Mammary epithelial cell (primary cell): ENCODE data around the gene THRB.

Experiments
- CTCF ChIP-seq, 2 donors: IDR thresholded peaks in 1 of 2; conservative IDR thresholded peaks in 1 of 2; 2 replicates each; pipeline ENCODE4 v1.5.1; 2011 to 2012; ENCODE audit warnings: inconsistent platforms in 2 of 2, low read length in 2 of 2, mild to moderate bottlenecking in 2 of 2, control low read depth in 1 of 2, low read depth in 1 of 2; ENCODE audit not compliant: insufficient read depth in 1 of 2; ENCODE audit errors: extremely low read depth in 1 of 2
- EZH2 ChIP-seq: IDR thresholded peaks from 2 replicates; pipeline ENCODE4 v1.6.1; 2012; ENCODE audit warnings: low read length, inconsistent platforms, borderline replicate concordance

DNA sequence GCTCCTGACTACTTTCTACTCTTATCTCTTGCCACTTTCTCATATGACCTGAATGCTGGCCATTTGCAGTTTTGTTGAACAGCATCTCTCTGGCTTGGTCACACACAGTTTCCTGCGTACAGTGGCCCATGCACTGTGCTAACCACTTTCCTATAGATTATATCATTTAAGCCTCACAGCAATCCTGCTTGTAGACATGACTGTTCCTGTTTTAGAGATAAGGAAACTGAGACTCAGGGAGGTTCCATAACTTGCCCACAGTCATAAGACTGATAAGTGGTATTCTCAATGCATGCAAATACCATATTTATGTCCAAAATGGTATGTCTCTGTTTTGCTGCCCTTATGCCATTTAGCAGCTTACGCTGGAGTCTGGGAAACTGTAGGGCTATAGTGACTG, 320.0 kb downstream of the THRB start:
- TF ChIP-seq EZH2 (no peak), CTCF (conservative IDR thresholded peaks at IDR 0.05 in 1 of 2, IDR thresholded peaks at IDR 0.05 in 1 of 2; ENCODE audit: extremely low read depth in 1 of 2, insufficient read depth in 1 of 2, low read depth in 1 of 2, low read length in 2 of 2) (no peak)
